Psoas muscle (tissue), 8 donors: ENCODE measurements around the gene PLOD1. TPM values are rescaled to one million over a fixed set of nuclear protein-coding genes. Genes with fewer than 3 reads are reported as not detected.
"Not testable (repeated sequence)": the region's sequence is repeated elsewhere in the genome, so short reads cannot be mapped to it uniquely, and the experiment has no call there.

ENCODE experiments used
- ATAC-seq, 4 donors: fragments of 200-7000 bp; cut with Tn5 transposase; one replicate each; pipeline ENCODE4 v1.9.1; 2020; ENCODE audit warnings: moderate library complexity in 3 of 4, mild to moderate bottlenecking in 2 of 4
- DNase-seq, 2 donors: peaks; one replicate each; pipeline ENCODE4 v3.0.0-alpha.2; 2020
- H3K27ac ChIP-seq: fragments of 200-600 bp; one replicate; pipeline ENCODE4 v1.8.0; 2022
- H3K27me3 ChIP-seq, 3 donors: fragments of 200-600 bp in 1 of 3; one replicate each; pipeline versions ENCODE4 v1.6.1 to v1.8.0; 2013 to 2022; ENCODE audit warnings: low read length in 2 of 3, mild to moderate bottlenecking in 2 of 3, moderate library complexity in 1 of 3; ENCODE audit not compliant: insufficient read depth in 3 of 3
- H3K36me3 ChIP-seq, 2 donors: fragments of 200-600 bp in 1 of 2; one replicate each; pipeline versions ENCODE4 v1.6.1 to v1.8.0; 2013 to 2022; ENCODE audit warnings: low read depth in 1 of 2, mild to moderate bottlenecking in 1 of 2, moderate library complexity in 1 of 2; ENCODE audit not compliant: insufficient read depth in 1 of 2
- H3K4me1 ChIP-seq: fragments of 200-600 bp; one replicate; pipeline ENCODE4 v1.8.0; 2022
- H3K4me3 ChIP-seq: fragments of 200-600 bp; one replicate; pipeline ENCODE4 v1.8.0; 2022; ENCODE audit warnings: mild to moderate bottlenecking
- H3K9me3 ChIP-seq: fragments of 200-600 bp; one replicate; pipeline ENCODE4 v1.8.0; 2022
- CTCF ChIP-seq: fragments of 200-600 bp; IDR thresholded peaks from one replicate; pipeline ENCODE4 v1.8.0; 2022; ENCODE audit warnings: antibody characterized with exemption
- WGBS, 3 donors: extraction: QIAGEN DNeasy Blood & Tissue Kit; methylation state at CpG; one replicate each; pipeline versions ENCODE4 v1.1.6 to v1.1.7; 2013; 5-methylcytosine and 5-hydroxymethylcytosine counted together
- intact Hi-C, 2 donors: fragments of 100-400 bp; cut with DNase I; formaldehyde crosslinking; loops; one replicate each; pipeline versions ENCODE4 v1.11.0 to v1.14.2; 2022
- polyA plus RNA-seq, 3 donors: library from polyadenylated mRNA; stranded (reverse); fragments of 200-250 nt; gene quantifications; one replicate each; pipeline ENCODE4 v1.2.3, GENCODE V29; 2013
- total RNA-seq, 4 donors: library from RNA; stranded (reverse); fragmentation: NEBNext Ultra II Directional in 2 of 4; extraction: Animal tissue kit (Norgen Biotek cat#: 25700) in 2 of 4; gene quantifications; one replicate each; pipeline versions ENCODE4 v1.2.1 to v1.2.4, GENCODE V29; 2021 to 2023
- donor health status: healthy with polysubstance abuse.
- donor health status: DM: no; HTN: no; CAD: no; lungs with moderate emphysema.
- donor health status: Bipolar disorder and iron deficiency.
- donor health status: healthy.
- donor health status: DM: yes; HTN: yes; CAD: no.
- donor health status: DM: no; HTN: no; CAD: no.
- donor health status: DM: no; HTN: no; CAD: no.
- donor health status: DM: yes; HTN: yes; CAD: no.

The PLOD1 gene
- total and polyA plus RNA-seq, 7 donors = 25.1 to 52.3 (median 36.3) TPM

GRCh38 chr1:12005488-12006166 lies 71.1 kb downstream of the PLOD1 start:
- TF ChIP-seq CTCF = no peak
- no peaks in the 10 kb centered on the region for H3K27me3 ChIP-seq
- H3K4me1 ChIP-seq = no peaks in the 10 kb centered on the region
- no peaks in the 10 kb centered on the region for H3K9me3 ChIP-seq
- no peak overlapping the region for H3K27ac ChIP-seq
- DNase-seq (no peak), ATAC-seq (no peak)
- no peak overlapping the region for H3K4me3 ChIP-seq
- intact Hi-C loops = no loop called here
- 80 to 88% (median 82%) methylated on average over 9 of the region's 9 CpGs for WGBS, 3 donors
- peaks cover 19 to 95% of the 10 kb centered on the region in 2 donors for H3K36me3 ChIP-seq

GRCh38 chr1:12006167-12006921 lies 71.8 kb downstream of the PLOD1 start:
- no peak for DNase-seq
- no peak for ATAC-seq
- WGBS, 3 donors = 79 to 87% (median 81%) methylated on average over 17 of the region's 17 CpGs

GRCh38 chr1:12007204-12007603 lies 72.7 kb downstream of the PLOD1 start:
- no peak overlapping the region for H3K27ac ChIP-seq
- DNase-seq = no peak
- no peaks in the 10 kb centered on the region for H3K4me1 ChIP-seq
- 89 to 96% (median 93%) methylated on average over 6 of the region's 6 CpGs for WGBS, 3 donors
- H3K4me3 ChIP-seq = no peak overlapping the region
- no peak for TF ChIP-seq CTCF
- H3K36me3 ChIP-seq = peaks cover 23 to 95% of the 10 kb centered on the region in 2 donors
- H3K27me3 ChIP-seq = no peaks in the 10 kb centered on the region
- H3K9me3 ChIP-seq = no peaks in the 10 kb centered on the region
- no peak for ATAC-seq
- intact Hi-C loops = no loop called here

More at GRCh38 chr1:12006167-12006921, 71.8 kb downstream of the PLOD1 start:
- Histone ChIP-seq H3K27ac (no peak overlapping the region), H3K4me3 (no peak overlapping the region), H3K9me3 (no peaks in the 10 kb centered on the region), H3K27me3 (no peaks in the 10 kb centered on the region), H3K36me3 (peaks cover 19 to 95% of the 10 kb centered on the region in 2 donors), H3K4me1 (no peaks in the 10 kb centered on the region)
- no peak for TF ChIP-seq CTCF
- intact Hi-C loops = no loop called here

- peaks cover 23 to 95% of the 10 kb centered on the region in 2 donors for H3K36me3 ChIP-seq
- intact Hi-C loops, H3K9me3 ChIP-seq, H3K4me1 ChIP-seq, H3K27ac ChIP-seq, ATAC-seq, H3K27me3 ChIP-seq, H3K4me3 ChIP-seq: not testable (repeated sequence)
- 87 to 95% (median 92%) methylated on average over 11 to 33 of the region's 33 CpGs for WGBS, 3 donors
- peak in 1 of 2 donors; percentile 19 for DNase-seq
These were observed 73.8 kb downstream of the PLOD1 start for GRCh38 chr1:12008355-12008754.

GRCh38 chr1:12009318-12009947 lies 74.9 kb downstream of the PLOD1 start:
- no peak overlapping the region for H3K27ac ChIP-seq
- H3K4me3 ChIP-seq = no peak overlapping the region
- TF ChIP-seq CTCF = no peak
- ATAC-seq (no peak), DNase-seq (peak in 1 of 2 donors; percentile 21)
- intact Hi-C loops = no loop called here
- peaks cover 15% of the 10 kb centered on the region for H3K4me1 ChIP-seq
- H3K9me3 ChIP-seq = no peaks in the 10 kb centered on the region
- no peaks in the 10 kb centered on the region for H3K27me3 ChIP-seq
- H3K36me3 ChIP-seq = peaks cover 16 to 85% of the 10 kb centered on the region in 2 donors
- 68 to 86% (median 68%) methylated on average over 9 of the region's 9 CpGs for WGBS, 3 donors
